GM19193 (cell line): ENCODE results near the gene ADGRL1.

Experiments used
- POLR2A ChIP-seq: IDR thresholded peaks from 4 replicates; pipeline ENCODE4 v1.6.1; 2011; ENCODE audit not compliant: insufficient read depth, insufficient read length; ENCODE audit errors: extremely low read depth

Gene ADGRL1

DNA sequence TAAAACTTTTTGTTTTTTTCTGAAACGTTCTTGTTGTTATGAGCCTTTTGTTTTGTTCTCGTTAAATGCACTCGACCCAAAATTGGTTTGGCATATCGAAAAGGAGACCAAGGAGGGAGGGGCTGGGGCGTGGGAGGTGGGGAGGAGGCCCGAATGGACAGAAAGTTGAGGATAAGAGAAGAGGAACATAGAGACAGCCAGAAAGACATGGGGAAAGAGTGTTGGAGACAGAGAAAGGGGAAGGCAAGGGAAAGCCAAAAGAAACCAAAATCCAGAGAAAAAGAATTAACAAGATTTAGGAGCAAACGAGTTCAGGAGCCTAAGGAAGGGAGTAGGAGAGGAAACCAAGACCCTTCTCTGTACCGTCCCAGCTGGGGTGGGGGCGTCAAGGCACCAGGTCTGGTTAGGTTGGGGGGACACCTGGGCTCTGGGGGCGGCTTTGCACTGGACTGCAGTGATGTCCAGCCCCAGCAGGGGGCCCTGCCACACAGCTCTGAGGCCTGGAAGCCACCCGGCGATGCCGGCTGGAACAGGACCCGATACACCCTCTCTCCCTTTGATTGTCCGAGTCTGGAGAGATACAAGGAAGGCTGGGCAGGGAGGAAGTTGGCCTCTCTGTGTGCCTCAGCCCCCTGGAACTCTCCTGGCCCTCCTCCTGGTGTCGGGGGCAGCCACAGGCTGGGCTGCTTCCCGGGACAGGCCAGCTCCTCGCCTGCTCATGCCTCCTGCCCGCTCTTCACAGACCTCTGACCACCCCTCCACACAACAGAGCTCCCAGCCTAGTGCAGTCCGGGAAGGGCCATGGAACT is 58.0 kb downstream of the ADGRL1 start:
- no peak for TF ChIP-seq POLR2A

DNA sequence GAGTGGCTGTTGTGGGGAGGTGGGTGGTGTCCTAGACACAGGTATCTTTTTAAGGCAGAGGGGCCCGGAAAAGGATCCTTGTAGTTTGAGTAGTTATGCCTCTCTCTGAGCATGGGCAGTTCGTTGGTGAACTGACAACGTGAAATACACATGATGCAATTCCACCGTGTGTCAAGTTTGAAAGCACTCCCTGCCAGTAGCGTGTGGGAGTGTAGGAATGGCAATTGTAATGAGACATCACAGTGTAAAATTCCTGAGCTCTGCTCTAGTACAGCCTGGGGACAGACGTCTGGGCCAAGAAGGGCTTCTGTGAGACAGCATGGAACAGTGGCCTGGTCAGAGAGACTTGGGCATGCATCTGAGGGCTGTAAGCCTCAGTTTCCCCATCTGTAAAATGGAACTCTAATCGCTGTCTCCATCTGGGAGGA is 59.2 kb downstream of the ADGRL1 start:
- TF ChIP-seq POLR2A = no peak

DNA sequence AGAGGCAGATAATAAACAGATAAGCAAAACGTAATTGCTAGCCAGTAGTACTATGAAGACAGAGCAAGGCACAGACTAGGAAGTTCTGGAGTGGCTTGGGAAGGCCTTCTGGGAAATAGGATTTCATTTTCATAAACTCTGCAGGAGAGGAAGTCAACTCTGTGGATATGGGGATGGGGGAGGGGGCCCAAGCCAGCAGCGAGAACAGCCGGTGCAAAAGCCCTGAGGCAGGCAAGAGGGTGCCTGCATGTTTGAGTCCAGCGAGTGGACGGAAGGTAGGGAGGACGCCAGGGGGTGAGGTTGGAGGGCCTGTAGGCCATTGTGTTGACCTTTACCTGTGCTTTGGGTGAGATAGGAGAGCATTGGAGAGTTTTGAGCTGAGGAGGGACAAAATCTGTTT is 60.6 kb downstream of the ADGRL1 start:
- no peak for TF ChIP-seq POLR2A

DNA sequence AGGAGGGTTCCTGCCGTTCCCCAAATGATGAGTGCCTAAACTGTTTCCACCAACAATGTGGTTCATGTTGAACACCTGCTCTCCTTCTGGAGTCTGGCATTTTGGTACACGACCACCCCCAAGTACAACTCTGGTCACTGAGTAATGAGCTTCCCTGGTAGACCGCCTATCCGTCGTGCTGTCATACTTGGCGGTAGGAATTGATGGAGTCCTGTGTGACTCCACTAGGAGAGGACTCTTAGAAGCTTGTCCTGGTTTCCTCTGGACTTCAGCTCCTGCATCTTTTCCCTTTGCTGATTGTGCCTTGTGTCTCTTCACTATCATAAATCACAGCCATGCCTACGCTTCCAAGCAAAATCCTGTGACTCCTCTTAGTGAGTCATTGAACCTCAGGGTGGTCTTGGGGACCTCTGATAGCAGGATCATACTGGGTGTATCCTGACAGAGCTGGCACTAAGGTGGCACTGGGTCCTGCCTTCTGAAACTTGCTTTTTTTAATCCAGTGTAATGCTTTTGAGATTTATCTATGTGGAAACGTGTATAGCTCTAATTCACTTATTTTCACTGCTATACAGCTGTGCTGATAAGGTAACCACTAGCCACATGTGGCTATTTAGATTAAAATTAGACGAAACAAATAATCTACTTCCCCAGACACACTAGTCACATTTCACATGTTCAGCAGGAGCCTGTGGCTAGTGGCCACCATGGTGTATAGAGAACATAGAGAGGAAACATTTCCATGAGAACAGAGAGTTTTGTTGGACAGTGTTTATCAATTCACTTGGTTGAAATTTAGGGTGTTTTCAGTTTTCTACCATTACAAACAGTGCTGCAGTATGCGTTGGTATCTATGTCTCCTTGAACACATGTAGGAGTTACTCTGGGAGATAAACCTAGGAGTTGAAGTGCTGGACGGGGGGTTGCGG is 63.4 kb downstream of the ADGRL1 start:
- TF ChIP-seq POLR2A = no peak

DNA sequence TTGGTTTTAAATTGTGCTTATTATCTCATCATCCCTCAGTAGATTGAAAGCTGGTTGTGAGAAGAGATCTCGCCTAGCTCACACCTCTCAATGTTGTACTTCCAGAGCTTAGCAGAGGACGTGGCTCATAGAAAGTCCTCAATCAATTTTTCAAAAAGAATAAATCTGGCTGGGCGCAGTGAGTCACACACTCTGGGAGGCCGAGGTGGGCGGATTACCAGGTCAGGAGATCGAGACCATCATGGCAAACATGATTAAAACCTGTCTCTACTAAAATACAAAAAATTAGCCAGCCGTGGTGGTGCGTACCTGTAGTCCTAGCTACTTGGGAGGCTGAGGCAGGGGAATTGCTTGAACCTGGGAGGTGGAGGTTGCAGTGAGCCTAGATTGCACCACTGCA is 64.9 kb downstream of the ADGRL1 start:
- no peak for TF ChIP-seq POLR2A

DNA sequence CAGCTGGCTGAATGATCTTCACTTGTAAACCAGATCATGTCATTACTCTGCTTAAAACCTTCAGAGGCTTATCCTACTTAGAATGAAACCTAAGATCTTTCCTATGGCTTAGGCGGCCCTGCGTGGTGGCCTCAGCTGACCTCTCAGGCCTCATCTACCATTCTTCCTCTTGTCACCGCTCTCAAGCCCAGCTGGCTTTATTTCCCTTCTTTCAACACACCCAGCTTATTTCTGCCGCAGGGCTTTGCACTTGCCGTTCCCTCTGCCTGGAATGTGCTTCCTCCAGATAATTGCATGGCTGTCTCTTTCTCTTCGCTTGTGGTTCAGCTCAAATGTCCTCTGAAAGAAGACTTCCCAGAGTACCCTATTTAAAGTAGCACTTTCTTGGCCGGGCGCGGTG is 66.0 kb downstream of the ADGRL1 start:
- TF ChIP-seq POLR2A = no peak

DNA sequence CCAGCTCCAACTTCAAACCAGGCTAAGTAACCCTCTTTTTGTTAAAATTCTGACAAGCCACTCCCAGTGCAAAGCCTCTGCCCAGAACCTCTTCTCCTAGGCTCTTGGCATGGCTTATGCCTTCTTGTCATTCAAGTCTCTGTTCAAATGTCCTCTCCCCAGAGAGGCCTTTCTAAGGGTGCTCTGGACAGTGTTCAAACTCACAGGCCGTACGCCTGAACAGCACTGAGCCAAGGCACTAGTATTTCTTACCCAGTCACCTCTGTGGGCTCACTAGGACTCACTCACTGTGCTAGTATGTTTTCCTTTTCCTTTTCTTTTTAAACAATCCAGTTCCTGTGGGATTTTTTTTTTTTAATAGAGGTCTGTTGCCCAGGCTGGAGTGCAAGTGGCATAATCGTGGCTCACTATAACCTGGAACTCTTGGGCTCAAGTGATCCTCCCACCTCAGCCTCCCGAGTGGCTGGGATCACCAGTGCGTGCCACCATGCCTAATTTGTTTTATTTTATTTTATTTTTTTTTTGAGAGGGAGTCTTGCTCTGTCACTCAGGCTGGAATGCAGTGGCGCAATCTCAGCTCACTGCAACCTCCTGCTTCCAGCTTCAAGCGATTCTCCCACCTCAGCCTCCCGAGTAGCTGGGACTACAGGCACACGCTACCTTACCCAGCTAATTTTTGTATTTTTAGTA is 67.2 kb downstream of the ADGRL1 start:
- no peak for TF ChIP-seq POLR2A

DNA sequence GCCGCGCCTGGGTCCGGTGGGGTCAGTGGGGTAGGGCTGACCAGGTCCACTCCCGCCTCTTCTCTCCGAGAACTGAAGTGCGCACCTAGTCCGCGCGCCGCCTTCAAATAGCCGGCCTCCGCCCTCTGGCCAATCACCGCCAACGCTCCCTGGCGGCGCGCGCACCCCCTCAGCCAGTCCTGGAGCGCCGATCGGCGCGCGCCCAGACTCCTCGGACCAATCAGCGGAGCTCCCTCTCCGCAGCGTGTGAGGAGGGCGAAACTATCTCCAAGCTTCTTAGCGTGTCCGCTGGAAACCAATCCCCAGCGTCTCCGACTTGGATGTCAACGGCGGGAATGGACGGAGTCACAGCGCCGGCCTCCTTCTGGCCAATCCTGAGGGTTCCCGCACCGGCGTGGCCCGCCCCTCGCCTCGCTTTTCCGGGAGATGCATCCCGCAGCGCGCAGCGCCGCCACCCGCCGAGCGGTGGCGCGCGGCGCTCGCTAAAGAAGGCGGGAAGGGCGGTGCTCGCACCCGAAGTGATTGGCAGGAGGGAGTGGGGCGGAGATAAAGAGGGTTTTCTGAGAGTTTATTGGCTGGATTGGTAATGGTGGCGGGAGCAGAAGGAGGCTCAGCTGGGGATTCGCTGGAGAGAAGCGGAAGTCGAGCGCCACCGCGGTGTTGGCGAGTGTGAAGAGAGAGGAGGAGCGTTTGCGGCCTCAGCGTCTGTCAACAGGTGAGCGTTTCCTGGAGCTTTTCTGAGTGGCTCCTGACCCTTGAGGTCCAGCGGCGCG is 69.3 kb downstream of the ADGRL1 start, which contains the start of gene ASF1B:
TSS of gene ASF1B (minus strand) at position 81 of the 773 bp plus-strand sequence. CDS start 133 bp downstream, outside the sequence.
- peak; percentile 94 for TF ChIP-seq POLR2A

DNA sequence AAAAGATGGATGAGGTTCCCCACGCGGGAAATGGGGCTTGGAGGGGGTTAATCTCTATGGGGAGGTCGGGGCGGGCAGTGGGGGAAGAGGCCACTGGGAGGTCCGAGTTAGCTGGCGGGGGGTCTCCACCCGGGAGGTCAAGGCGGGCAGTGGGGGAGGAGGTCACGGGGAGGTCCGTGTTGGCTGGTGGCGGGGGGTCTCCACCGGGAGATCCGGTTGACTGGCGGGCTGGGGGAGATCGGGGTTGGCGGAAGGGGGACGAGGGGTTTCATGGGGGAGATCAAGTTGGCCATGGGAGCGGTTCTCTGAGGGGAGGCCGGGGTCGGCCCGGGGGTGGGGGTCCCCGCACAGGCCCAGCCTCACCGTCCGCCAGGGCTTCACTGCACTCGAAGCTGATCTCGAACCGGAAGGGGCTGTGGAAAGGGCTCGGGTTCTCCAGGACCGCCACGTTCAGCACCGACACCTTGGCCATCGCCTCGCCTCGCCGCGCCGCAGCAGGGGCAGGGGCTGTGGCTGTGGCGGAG is 69.9 kb downstream of the ADGRL1 start:
- TF ChIP-seq POLR2A = no peak

DNA sequence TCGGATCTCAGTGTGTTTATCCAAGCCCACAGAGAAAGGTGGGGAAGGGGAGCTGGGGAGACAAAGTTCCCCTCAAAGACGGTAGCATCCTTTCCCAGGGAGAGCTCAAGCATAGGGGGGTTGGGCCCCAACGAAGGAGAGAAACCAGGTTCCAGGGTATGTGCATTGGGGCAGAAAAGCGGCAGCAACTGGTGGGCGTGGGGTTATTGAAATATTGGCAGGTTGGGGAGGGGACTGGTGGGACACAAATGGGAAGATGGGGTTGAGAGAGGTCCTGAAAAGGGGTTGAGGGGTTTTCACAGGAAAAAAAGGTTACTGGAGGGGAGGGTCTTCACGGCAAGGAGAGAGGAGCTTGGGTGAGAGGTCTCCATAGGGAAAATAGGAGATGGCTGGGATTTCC is 70.6 kb downstream of the ADGRL1 start:
- no peak for TF ChIP-seq POLR2A

DNA sequence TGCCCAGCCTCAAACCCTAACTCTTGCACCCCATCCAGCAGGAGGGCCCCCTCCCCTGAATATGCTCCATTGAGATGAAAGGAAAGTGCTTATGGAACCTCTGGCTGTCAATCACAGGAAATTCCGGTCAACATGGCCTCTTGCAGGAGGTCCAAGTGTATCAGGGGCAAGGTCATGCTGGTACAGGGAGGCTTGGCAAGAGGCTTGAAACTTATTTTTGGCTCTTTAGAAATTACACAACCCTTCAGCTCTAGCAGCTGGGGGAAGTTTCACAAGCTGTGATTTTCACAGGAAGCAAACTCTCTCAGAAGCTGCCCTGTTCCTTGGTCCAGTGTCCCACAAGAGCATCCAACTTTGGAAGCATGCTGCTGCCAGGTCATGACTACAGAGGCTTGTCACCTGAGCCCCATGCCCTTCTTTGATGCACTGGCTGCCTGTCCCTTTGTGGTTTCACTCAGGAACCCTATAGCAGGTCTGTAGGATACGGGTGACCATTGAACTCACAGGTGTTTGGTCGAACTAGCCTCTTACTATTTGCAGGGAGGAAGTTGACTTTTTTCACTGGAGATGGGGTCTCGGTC is 78.0 kb downstream of the ADGRL1 start:
- TF ChIP-seq POLR2A = no peak

DNA sequence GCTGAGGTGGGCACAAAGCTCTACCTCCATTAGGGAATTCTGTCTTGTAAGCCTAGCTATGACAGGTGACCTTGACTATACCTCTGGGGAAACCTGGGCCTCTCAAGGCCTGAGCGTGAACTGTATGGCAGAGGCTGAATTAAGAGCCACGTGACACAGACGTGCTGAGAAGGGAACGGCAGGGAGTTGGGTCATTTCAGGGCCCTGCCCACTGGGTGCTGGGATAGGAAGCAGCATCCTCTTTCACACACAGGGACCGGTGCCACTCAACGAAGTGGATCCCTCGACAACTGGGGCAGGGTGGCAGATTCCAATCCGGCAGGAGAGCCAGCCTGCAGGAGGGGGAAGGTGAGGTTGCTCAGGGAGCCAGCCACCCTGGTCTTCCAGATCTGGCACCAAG is 78.8 kb downstream of the ADGRL1 start:
- TF ChIP-seq POLR2A = no peak

DNA sequence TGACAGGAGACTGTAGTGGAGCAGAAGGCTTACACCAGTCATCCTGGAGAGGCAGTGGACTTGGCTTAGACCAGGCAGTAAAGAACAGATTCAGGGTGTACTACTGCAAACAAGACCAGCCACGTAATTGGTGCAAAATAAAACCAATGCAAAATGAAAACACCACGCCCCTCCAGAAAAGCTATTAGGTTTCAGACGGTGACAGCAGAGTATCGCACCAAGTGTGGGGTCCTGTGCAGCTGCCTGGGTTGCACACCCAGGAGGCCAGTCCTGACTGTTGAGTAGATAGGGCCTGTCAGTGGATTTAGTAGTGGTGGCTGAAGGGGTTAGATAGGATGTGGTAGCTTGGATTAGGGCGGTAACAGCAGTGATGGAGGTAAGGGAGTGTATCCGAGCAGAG is 83.0 kb downstream of the ADGRL1 start:
- TF ChIP-seq POLR2A = no peak

DNA sequence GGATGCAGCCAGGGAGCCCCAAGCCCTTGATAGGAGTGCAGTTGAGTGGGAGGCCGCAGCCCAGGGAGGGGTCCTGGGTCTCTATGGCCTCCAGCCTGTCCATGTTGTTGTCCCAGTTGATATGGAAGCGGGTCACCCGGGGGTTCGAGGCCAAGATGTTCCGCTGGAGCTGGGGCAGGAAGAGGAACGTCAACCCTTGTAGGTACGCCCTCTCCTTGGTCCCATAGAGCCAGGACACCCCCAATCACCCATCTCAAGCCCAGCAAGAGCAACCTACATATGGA is 85.5 kb downstream of the ADGRL1 start:
- TF ChIP-seq POLR2A = no peak
